22Rv1 (cell line): ENCODE results near the gene CDC42BPB.

Experiments
- ZFX ChIP-seq: fragments of 450-650 bp; IDR thresholded peaks from 2 replicates; pipeline ENCODE4 v1.6.1; 2017; ENCODE audit warnings: antibody characterized with exemption, borderline replicate concordance
- TF ChIP-seq, protein P1 (sequence below): fragments of 450-650 bp; IDR thresholded peaks from 2 replicates; pipeline ENCODE4 v1.5.1; 2017; ENCODE audit warnings: mild to moderate bottlenecking

GRCh38 chr14:102930138-102930752 lies 127.1 kb downstream of the CDC42BPB start:
- TF ChIP-seq, protein P1, sequence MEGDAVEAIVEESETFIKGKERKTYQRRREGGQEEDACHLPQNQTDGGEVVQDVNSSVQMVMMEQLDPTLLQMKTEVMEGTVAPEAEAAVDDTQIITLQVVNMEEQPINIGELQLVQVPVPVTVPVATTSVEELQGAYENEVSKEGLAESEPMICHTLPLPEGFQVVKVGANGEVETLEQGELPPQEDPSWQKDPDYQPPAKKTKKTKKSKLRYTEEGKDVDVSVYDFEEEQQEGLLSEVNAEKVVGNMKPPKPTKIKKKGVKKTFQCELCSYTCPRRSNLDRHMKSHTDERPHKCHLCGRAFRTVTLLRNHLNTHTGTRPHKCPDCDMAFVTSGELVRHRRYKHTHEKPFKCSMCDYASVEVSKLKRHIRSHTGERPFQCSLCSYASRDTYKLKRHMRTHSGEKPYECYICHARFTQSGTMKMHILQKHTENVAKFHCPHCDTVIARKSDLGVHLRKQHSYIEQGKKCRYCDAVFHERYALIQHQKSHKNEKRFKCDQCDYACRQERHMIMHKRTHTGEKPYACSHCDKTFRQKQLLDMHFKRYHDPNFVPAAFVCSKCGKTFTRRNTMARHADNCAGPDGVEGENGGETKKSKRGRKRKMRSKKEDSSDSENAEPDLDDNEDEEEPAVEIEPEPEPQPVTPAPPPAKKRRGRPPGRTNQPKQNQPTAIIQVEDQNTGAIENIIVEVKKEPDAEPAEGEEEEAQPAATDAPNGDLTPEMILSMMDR: peak; percentile 38
- no peak for TF ChIP-seq ZFX
